Tibial nerve (tissue), 4 donors: ENCODE data around the gene SSBP2.

Experiments used
- EP300 ChIP-seq, 2 donors: sonication (generic); formaldehyde crosslinking; IDR thresholded peaks; one replicate each; pipeline ENCODE4 v1.6.1; 2017; ENCODE audit warnings: antibody characterized with exemption in 2 of 2, mild to moderate bottlenecking in 1 of 2
- POLR2A ChIP-seq, 2 donors: fragments of 450-650 bp; IDR thresholded peaks; one replicate each; pipeline ENCODE4 v1.6.1; 2017; ENCODE audit warnings: antibody characterized with exemption in 2 of 2, mild to moderate bottlenecking in 2 of 2, moderate library complexity in 2 of 2
- TF ChIP-seq, protein P1 (sequence below), 5 experiments: fragments of 200-600 bp in 3 of 5; fragments of 450-650 bp in 2 of 5; sonication (generic) in 3 of 5; IDR thresholded peaks; one replicate each; pipeline ENCODE4 v1.5.1; 2016 to 2019; ENCODE audit warnings: antibody characterized with exemption in 5 of 5, mild to moderate bottlenecking in 3 of 5, moderate library complexity in 2 of 5

DNA sequence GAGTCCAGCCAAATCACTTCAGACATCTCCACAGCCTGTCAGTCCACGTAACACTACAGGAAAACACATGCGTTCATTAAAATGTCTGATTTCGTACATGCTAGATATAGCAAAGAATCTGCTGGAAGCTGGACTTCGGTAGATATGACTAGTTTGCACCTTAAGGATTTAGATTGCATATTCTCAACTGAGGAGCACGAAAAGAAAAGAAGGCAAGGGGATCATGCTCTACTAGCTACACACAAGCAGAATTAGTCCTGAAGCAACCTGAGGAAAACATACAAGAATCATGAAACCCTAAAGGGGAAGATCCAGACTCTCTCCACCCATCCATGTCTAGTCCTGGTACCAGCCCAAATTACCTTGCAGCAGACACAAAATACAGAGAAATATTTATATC, 36.1 kb upstream of the SSBP2 start:
- TF ChIP-seq, protein P1, sequence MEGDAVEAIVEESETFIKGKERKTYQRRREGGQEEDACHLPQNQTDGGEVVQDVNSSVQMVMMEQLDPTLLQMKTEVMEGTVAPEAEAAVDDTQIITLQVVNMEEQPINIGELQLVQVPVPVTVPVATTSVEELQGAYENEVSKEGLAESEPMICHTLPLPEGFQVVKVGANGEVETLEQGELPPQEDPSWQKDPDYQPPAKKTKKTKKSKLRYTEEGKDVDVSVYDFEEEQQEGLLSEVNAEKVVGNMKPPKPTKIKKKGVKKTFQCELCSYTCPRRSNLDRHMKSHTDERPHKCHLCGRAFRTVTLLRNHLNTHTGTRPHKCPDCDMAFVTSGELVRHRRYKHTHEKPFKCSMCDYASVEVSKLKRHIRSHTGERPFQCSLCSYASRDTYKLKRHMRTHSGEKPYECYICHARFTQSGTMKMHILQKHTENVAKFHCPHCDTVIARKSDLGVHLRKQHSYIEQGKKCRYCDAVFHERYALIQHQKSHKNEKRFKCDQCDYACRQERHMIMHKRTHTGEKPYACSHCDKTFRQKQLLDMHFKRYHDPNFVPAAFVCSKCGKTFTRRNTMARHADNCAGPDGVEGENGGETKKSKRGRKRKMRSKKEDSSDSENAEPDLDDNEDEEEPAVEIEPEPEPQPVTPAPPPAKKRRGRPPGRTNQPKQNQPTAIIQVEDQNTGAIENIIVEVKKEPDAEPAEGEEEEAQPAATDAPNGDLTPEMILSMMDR (IDR thresholded peaks at IDR 0.05), result no peak
- no peak for TF ChIP-seq POLR2A (IDR thresholded peaks at IDR 0.05)
- TF ChIP-seq EP300 (IDR thresholded peaks at IDR 0.05), result no peak
